ENCODE measurements around the gene BAG3. TPM values are rescaled to one million over a fixed set of nuclear protein-coding genes. Genes with fewer than 3 reads are reported as not detected.

BAG3 gene
- total RNA-seq (2012; rRNA removed), result 5.4 and 5.8 TPM in 2 replicates
- polyA plus RNA-seq (2012; rRNA removed), result 38.4 and 42.5 TPM in 2 replicates
- polyA plus RNA-seq (2012; cell fraction: cytosol; rRNA removed), result 32.2 and 47.6 TPM in 2 replicates
- polyA plus RNA-seq (2012; cell fraction: nucleus; rRNA removed; ENCODE audit: low replicate concordance), result 21.0 and 35.9 TPM in 2 replicates
- percentile 93 among the genes with signal in this experiment for Bru-seq, nascent RNA
- BruChase-seq, experiment 1, labeled RNA remaining after a 6-hour chase, result percentile 82 among the genes with signal in this experiment
- BruChase-seq, experiment 2, labeled RNA remaining after a 2-hour chase, result percentile 83 among the genes with signal in this experiment
- long read RNA-seq, transcript BAG3-201 (4 exons, 2,571 nt), result major isoform, 31 of 67 reads
- long read RNA-seq, partial matches to known transcripts, result 25 of 67 reads
- long read RNA-seq, other reads (novel, unspliced or antisense), result 11 of 67 reads

DNA sequence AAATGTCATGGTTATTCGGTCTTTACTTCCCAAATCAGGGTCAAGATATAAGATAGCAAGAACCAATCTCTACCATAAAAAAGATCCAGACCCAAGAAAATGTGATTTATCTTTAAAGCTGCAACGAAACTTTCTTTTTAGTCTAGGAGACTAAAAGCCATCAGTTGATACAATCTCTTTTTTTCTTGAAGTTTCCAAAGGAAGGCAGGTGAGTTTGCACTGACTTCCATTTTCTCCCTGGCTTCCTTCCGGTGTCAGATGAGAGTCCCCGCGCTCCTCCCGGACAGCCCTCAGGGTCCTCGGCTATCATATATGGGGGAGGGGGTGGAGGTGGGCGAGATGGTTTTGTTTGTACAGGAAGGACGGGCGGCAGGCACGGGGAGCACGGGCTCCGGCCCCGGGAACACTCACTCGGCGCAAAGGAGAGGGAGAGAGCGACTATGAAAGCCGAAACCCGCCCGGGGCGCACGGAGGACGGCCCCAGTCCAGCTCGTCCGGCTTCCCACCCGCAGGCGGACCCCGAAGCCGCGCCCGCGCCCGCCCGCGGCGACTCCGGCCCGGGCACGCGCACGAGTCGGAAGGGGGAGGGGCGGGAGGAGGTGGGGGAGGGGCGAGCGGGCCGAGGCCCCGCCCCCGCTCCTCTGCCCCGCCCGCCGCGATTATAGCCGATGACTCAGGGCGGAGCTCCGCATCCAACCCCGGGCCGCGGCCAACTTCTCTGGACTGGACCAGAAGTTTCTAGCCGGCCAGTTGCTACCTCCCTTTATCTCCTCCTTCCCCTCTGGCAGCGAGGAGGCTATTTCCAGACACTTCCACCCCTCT is at the start of gene BAG3:
Gene BAG3 (plus strand): TSS at position 689 of the 822 bp plus-strand sequence. CDS start 296 bp downstream, outside the sequence.
- in situ Hi-C loops (cut with MboI; ENCODE audit: low sequenced_read_pairs), result no loop called here
- WGBS, 2 experiments (ENCODE audit: extremely low coverage in 2 of 2, insufficient read length in 1 of 2), result 2% methylated on average over 9 of the region's 60 CpGs; no CpG with 5 or more reads in 1 of the 2 experiments
- Histone ChIP-seq H3K4ac (ENCODE audit: low read depth, low read length) (peak within 1 kb of the TSS; percentile 90), H3K9me3 (ENCODE audit: control insufficient read depth, insufficient read depth, low read length) (no peaks in the 10 kb centered on the region; the same call in 1 of the 2 replicates), H2AK9ac (replicated peaks; ENCODE audit: low read depth, low read length, poor library complexity) (peak within 1 kb of the TSS; percentile 99), H4K8ac (ENCODE audit: low read depth in 2 of 2, low read length in 2 of 2) (peak within 1 kb of the TSS; percentile 48 to 92), H3K4me3 (ENCODE audit: insufficient read depth, low read depth, low read length) (peak within 1 kb of the TSS; percentile 71), H2BK15ac (ENCODE audit: low read depth, low read length) (peak within 1 kb of the TSS; percentile 6; the same call in 1 of the 3 replicates), H3K9me1 (ENCODE audit: insufficient read depth, low read length) (peaks cover 14% of the 10 kb centered on the region), H3K27ac (ENCODE audit: insufficient read depth, low read length) (peak within 1 kb of the TSS; percentile 89), H4K20me1 (ENCODE audit: insufficient read depth, low read length) (peaks cover 31% of the 10 kb centered on the region), H2BK5ac (ENCODE audit: low read depth, low read length, poor library complexity, severe bottlenecking) (peak within 1 kb of the TSS; percentile 93), H3K18ac (ENCODE audit: low read depth, low read length) (peak within 1 kb of the TSS; percentile 92), H3K9ac (ENCODE audit: low read depth, low read length) (peak within 1 kb of the TSS; percentile 99), H3K79me1 (ENCODE audit: low read depth in 1 of 2, low read length in 2 of 2) (peaks cover 0 to 24% of the 10 kb centered on the region in 2 experiments; a peak in 1 of 4 replicates), H3K23ac (ENCODE audit: low read depth, low read length) (peak within 1 kb of the TSS; percentile 91), H3K27me3 (ENCODE audit: control insufficient read depth, insufficient read depth, low read length) (no peaks in the 10 kb centered on the region), H2AFZ (replicated peaks; ENCODE audit: low read length, poor library complexity) (peak within 1 kb of the TSS; percentile 97), H3K36me3 (ENCODE audit: control insufficient read depth, insufficient read depth, low read length) (0 out of 2 replicates have a peak, but pooled peaks cover 2% of the 10 kb centered on the region), H3K14ac (replicated peaks; ENCODE audit: low read depth, low read length) (peak within 1 kb of the TSS; percentile 92), H4K91ac (ENCODE audit: insufficient read depth, low read depth, low read length) (peak within 1 kb of the TSS; percentile 75), H3K56ac (ENCODE audit: extremely low read depth, insufficient read depth, low read length) (peak within 1 kb of the TSS; percentile 90), H2AK5ac (ENCODE audit: low read depth, low read length) (peak within 1 kb of the TSS; percentile 90), H3K4me1 (ENCODE audit: control insufficient read depth, insufficient read depth, low read length) (peaks cover 11% of the 10 kb centered on the region), H3K4me2 (ENCODE audit: low read depth, low read length) (peak within 1 kb of the TSS; percentile 87), H4K5ac (ENCODE audit: low read depth, low read length) (peak within 1 kb of the TSS; percentile 41), H2BK120ac (ENCODE audit: low read depth, low read length) (peak within 1 kb of the TSS; percentile 76), H2BK20ac (ENCODE audit: low read depth, low read length) (peak within 1 kb of the TSS; percentile 51)
- no TSS peak for BruUV-seq (replicated peaks)
- intact Hi-C loops (cut with micrococcal nuclease), result loop anchor here (5.0 kb wide), 2 partner anchors 109 to 449 kb away; partner anchors contain the start of gene RGS10
- POLR2A ChIA-PET (ENCODE audit: unreplicated experiment), result interaction anchor here (0.6 to 1.0 kb wide), 8 partner anchors 19 to 214 kb away, joined by 3 to 4 read pairs (median 3); no protein-coding TSS in a partner anchor
- peak; percentile 87 for ATAC-seq (ENCODE audit: low read depth)
- peak; percentile 92 for DNase-seq
- CTCF ChIA-PET, result interaction anchor here (1.0 kb wide), 1 partner anchor 452 kb away, joined by 3 read pairs; no protein-coding TSS in a partner anchor
- dilution Hi-C loops (cut with HindIII; ENCODE audit: low sequenced_read_pairs, unreplicated experiment), result no loop called here
- TF ChIP-seq MAFK (IDR thresholded peaks at IDR 0.05; ENCODE audit: low read depth, low read length), result no peak
- TF ChIP-seq POLR2A (IDR thresholded peaks at IDR 0.05; ENCODE audit: low read depth, low read length), result peak; percentile 97
- peak; percentile 18; the same call in 1 of the 2 replicates for TF ChIP-seq NFE2L2 (IDR thresholded peaks at IDR 0.05; ENCODE audit: low read depth, low read length)
- no peak for TF ChIP-seq RCOR1 (IDR thresholded peaks at IDR 0.05; ENCODE audit: insufficient replicate concordance, low read length)
- peak; percentile 38; the same call in 1 of the 2 replicates for TF ChIP-seq FOS (IDR thresholded peaks at IDR 0.05; ENCODE audit: low read depth, low read length)
- TF ChIP-seq, protein P1, sequence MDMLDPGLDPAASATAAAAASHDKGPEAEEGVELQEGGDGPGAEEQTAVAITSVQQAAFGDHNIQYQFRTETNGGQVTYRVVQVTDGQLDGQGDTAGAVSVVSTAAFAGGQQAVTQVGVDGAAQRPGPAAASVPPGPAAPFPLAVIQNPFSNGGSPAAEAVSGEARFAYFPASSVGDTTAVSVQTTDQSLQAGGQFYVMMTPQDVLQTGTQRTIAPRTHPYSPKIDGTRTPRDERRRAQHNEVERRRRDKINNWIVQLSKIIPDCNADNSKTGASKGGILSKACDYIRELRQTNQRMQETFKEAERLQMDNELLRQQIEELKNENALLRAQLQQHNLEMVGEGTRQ (IDR thresholded peaks at IDR 0.05; ENCODE audit: low read depth, low read length), result no peak
- TF ChIP-seq SMC3 (IDR thresholded peaks at IDR 0.05; ENCODE audit: low read depth, low read length), result no peak
- TF ChIP-seq ELK1 (IDR thresholded peaks at IDR 0.05; ENCODE audit: borderline replicate concordance, low read depth, low read length), result no peak
- no peak for TF ChIP-seq CEBPB (IDR thresholded peaks at IDR 0.05; ENCODE audit: low read depth, low read length)
- TF ChIP-seq BHLHE40 (IDR thresholded peaks at IDR 0.05; ENCODE audit: low read depth, low read length), result peak; percentile 22; the same call in 1 of the 2 replicates
- TF ChIP-seq CTCF (conservative IDR thresholded peaks at IDR 0.05; ENCODE audit: low read depth, low read length), result no peak
